ENCODE measurements around the gene ACO2.
"Not testable (repeated sequence)": the region's sequence is repeated elsewhere in the genome, so short reads cannot be mapped to it uniquely, and the experiment has no call there.

ACO2 gene

GRCh38 chr22:41567512-41567768, 98.5 kb downstream of the ACO2 start:
- no peak overlapping the region for H3K27ac ChIP-seq (ENCODE audit: low read depth, low read length)
- H3K4me3 ChIP-seq (ENCODE audit: low read length) = no peak overlapping the region
- H3K36me3 ChIP-seq (ENCODE audit: control insufficient read depth, insufficient read depth, low read length) = no peaks in the 10 kb centered on the region
- no peaks in the 10 kb centered on the region for H3K27me3 ChIP-seq (ENCODE audit: control insufficient read depth, insufficient read depth, low read length)
- no peak overlapping the region for H3K9ac ChIP-seq (ENCODE audit: low read length)
- peaks cover 10% of the 10 kb centered on the region for H3K4me1 ChIP-seq (ENCODE audit: control insufficient read depth, insufficient read depth, low read length)

GRCh38 chr22:41568811-41569210, 99.9 kb downstream of the ACO2 start:
- H3K36me3 ChIP-seq (ENCODE audit: control insufficient read depth, insufficient read depth, low read length) = no peaks in the 10 kb centered on the region
- no peak overlapping the region for H3K27ac ChIP-seq (ENCODE audit: low read depth, low read length)
- H3K4me3 ChIP-seq (ENCODE audit: low read length) = no peak overlapping the region
- no peaks in the 10 kb centered on the region for H3K4me1 ChIP-seq (ENCODE audit: control insufficient read depth, insufficient read depth, low read length)
- H3K27me3 ChIP-seq (ENCODE audit: control insufficient read depth, insufficient read depth, low read length) = no peaks in the 10 kb centered on the region
- H3K9ac ChIP-seq (ENCODE audit: low read length) = no peak overlapping the region

GRCh38 chr22:41570221-41570620, 101.3 kb downstream of the ACO2 start:
- Histone ChIP-seq H3K36me3 (ENCODE audit: control insufficient read depth, insufficient read depth, low read length) (no peaks in the 10 kb centered on the region), H3K27me3 (ENCODE audit: control insufficient read depth, insufficient read depth, low read length) (no peaks in the 10 kb centered on the region), H3K4me1 (ENCODE audit: control insufficient read depth, insufficient read depth, low read length) (no peaks in the 10 kb centered on the region), H3K9ac (ENCODE audit: low read length) (no peak overlapping the region), H3K4me3 (ENCODE audit: low read length) (no peak overlapping the region), H3K27ac (ENCODE audit: low read depth, low read length) (no peak overlapping the region)

- no peak overlapping the region for H3K9ac ChIP-seq (ENCODE audit: low read length)
- H3K4me3 ChIP-seq (ENCODE audit: low read length) = no peak overlapping the region
- H3K4me1 ChIP-seq (ENCODE audit: control insufficient read depth, insufficient read depth, low read length) = no peaks in the 10 kb centered on the region
- no peaks in the 10 kb centered on the region for H3K36me3 ChIP-seq (ENCODE audit: control insufficient read depth, insufficient read depth, low read length)
- no peaks in the 10 kb centered on the region for H3K27me3 ChIP-seq (ENCODE audit: control insufficient read depth, insufficient read depth, low read length)
- H3K27ac ChIP-seq (ENCODE audit: low read depth, low read length) = no peak overlapping the region
Observed at GRCh38 chr22:41571786-41572185, 102.9 kb downstream of the ACO2 start.

GRCh38 chr22:41572305-41572704, 103.4 kb downstream of the ACO2 start:
- not testable (repeated sequence) for H3K27ac ChIP-seq (ENCODE audit: low read depth, low read length); H3K4me3 ChIP-seq (ENCODE audit: low read length); H3K27me3 ChIP-seq (ENCODE audit: control insufficient read depth, insufficient read depth, low read length); H3K4me1 ChIP-seq (ENCODE audit: control insufficient read depth, insufficient read depth, low read length); H3K36me3 ChIP-seq (ENCODE audit: control insufficient read depth, insufficient read depth, low read length); H3K9ac ChIP-seq (ENCODE audit: low read length)

GRCh38 chr22:41573677-41574076, 104.8 kb downstream of the ACO2 start:
- no peak overlapping the region for H3K4me3 ChIP-seq (ENCODE audit: low read length)
- no peak overlapping the region for H3K9ac ChIP-seq (ENCODE audit: low read length)
- peaks cover under 1% of the 10 kb centered on the region for H3K36me3 ChIP-seq (ENCODE audit: control insufficient read depth, insufficient read depth, low read length)
- H3K27me3 ChIP-seq (ENCODE audit: control insufficient read depth, insufficient read depth, low read length) = no peaks in the 10 kb centered on the region
- H3K27ac ChIP-seq (ENCODE audit: low read depth, low read length) = no peak overlapping the region
- no peaks in the 10 kb centered on the region for H3K4me1 ChIP-seq (ENCODE audit: control insufficient read depth, insufficient read depth, low read length)

GRCh38 chr22:41574847-41575381, 106.0 kb downstream of the ACO2 start:
- H3K4me3 ChIP-seq (ENCODE audit: low read length) = no peak overlapping the region
- H3K27me3 ChIP-seq (ENCODE audit: control insufficient read depth, insufficient read depth, low read length) = no peaks in the 10 kb centered on the region
- peak overlapping the region; percentile 30 for H3K27ac ChIP-seq (ENCODE audit: low read depth, low read length)
- H3K36me3 ChIP-seq (ENCODE audit: control insufficient read depth, insufficient read depth, low read length) = peaks cover 6% of the 10 kb centered on the region
- H3K4me1 ChIP-seq (ENCODE audit: control insufficient read depth, insufficient read depth, low read length) = no peaks in the 10 kb centered on the region
- no peak overlapping the region for H3K9ac ChIP-seq (ENCODE audit: low read length)

- H3K4me3 ChIP-seq (ENCODE audit: low read length) = no peak overlapping the region
- H3K27ac ChIP-seq (ENCODE audit: low read depth, low read length) = peak overlapping the region; percentile 36
- peaks cover 6% of the 10 kb centered on the region for H3K36me3 ChIP-seq (ENCODE audit: control insufficient read depth, insufficient read depth, low read length)
- H3K9ac ChIP-seq (ENCODE audit: low read length) = no peak overlapping the region
- H3K4me1 ChIP-seq (ENCODE audit: control insufficient read depth, insufficient read depth, low read length) = no peaks in the 10 kb centered on the region
- H3K27me3 ChIP-seq (ENCODE audit: control insufficient read depth, insufficient read depth, low read length) = no peaks in the 10 kb centered on the region
Observed at GRCh38 chr22:41575533-41575932, 106.6 kb downstream of the ACO2 start.

- Histone ChIP-seq H3K4me3 (ENCODE audit: low read length) (no peak overlapping the region), H3K27me3 (ENCODE audit: control insufficient read depth, insufficient read depth, low read length) (no peaks in the 10 kb centered on the region), H3K9ac (ENCODE audit: low read length) (no peak overlapping the region), H3K36me3 (ENCODE audit: control insufficient read depth, insufficient read depth, low read length) (peaks cover 6% of the 10 kb centered on the region), H3K27ac (ENCODE audit: low read depth, low read length) (no peak overlapping the region), H3K4me1 (ENCODE audit: control insufficient read depth, insufficient read depth, low read length) (no peaks in the 10 kb centered on the region)
Observed at GRCh38 chr22:41576877-41577276, 108.0 kb downstream of the ACO2 start.

GRCh38 chr22:41578114-41578513, 109.2 kb downstream of the ACO2 start:
- Histone ChIP-seq H3K27me3 (ENCODE audit: control insufficient read depth, insufficient read depth, low read length) (no peaks in the 10 kb centered on the region), H3K36me3 (ENCODE audit: control insufficient read depth, insufficient read depth, low read length) (peaks cover 10% of the 10 kb centered on the region), H3K4me3 (ENCODE audit: low read length) (no peak overlapping the region), H3K9ac (ENCODE audit: low read length) (no peak overlapping the region), H3K27ac (ENCODE audit: low read depth, low read length) (no peak overlapping the region), H3K4me1 (ENCODE audit: control insufficient read depth, insufficient read depth, low read length) (no peaks in the 10 kb centered on the region)
